ENCODE results near the gene TAF11L3. TPM values are rescaled to one million over a fixed set of nuclear protein-coding genes. Genes with fewer than 3 reads are reported as not detected.

TAF11L3 gene
- total and polyA plus RNA-seq, 2 donors from 2014 or later: not detected

Other genes starting within 250 kb of the TAF11L3 start
- gene TAF11L2, start 20.1 kb upstream of the TAF11L3 start, total RNA-seq: not detected
- not detected for gene TAF11L2, start 20.1 kb upstream of the TAF11L3 start, polyA plus RNA-seq (ENCODE audit: insufficient read depth, low read depth, low replicate concordance)
- gene TAF11L4, start 3.4 kb downstream of the TAF11L3 start, total RNA-seq: not detected
- gene TAF11L4, start 3.4 kb downstream of the TAF11L3 start, polyA plus RNA-seq (ENCODE audit: insufficient read depth, low read depth, low replicate concordance): not detected
- gene TAF11L5, start 6.9 kb downstream of the TAF11L3 start, total RNA-seq: not detected
- not detected for gene TAF11L5, start 6.9 kb downstream of the TAF11L3 start, polyA plus RNA-seq (ENCODE audit: insufficient read depth, low read depth, low replicate concordance)
- gene TAF11L6, start 10.3 kb downstream of the TAF11L3 start, total RNA-seq: not detected
- not detected for gene TAF11L6, start 10.3 kb downstream of the TAF11L3 start, polyA plus RNA-seq (ENCODE audit: insufficient read depth, low read depth, low replicate concordance)
- gene TAF11L7, start 67.4 kb downstream of the TAF11L3 start, total RNA-seq: not detected
- not detected for gene TAF11L7, start 67.4 kb downstream of the TAF11L3 start, polyA plus RNA-seq (ENCODE audit: insufficient read depth, low read depth, low replicate concordance)
- not detected for gene TAF11L8, start 72.6 kb downstream of the TAF11L3 start, total RNA-seq
- gene TAF11L8, start 72.6 kb downstream of the TAF11L3 start, polyA plus RNA-seq (ENCODE audit: insufficient read depth, low read depth, low replicate concordance): not detected
- not detected for gene TAF11L9, start 76.0 kb downstream of the TAF11L3 start, total RNA-seq
- gene TAF11L9, start 76.0 kb downstream of the TAF11L3 start, polyA plus RNA-seq (ENCODE audit: insufficient read depth, low read depth, low replicate concordance): not detected
- not detected for gene TAF11L10, start 79.5 kb downstream of the TAF11L3 start, total RNA-seq
- not detected for gene TAF11L10, start 79.5 kb downstream of the TAF11L3 start, polyA plus RNA-seq (ENCODE audit: insufficient read depth, low read depth, low replicate concordance)
- not detected for gene TAF11L11, start 85.8 kb downstream of the TAF11L3 start, total RNA-seq
- not detected for gene TAF11L11, start 85.8 kb downstream of the TAF11L3 start, polyA plus RNA-seq (ENCODE audit: insufficient read depth, low read depth, low replicate concordance)
- not detected for gene TAF11L12, start 92.0 kb downstream of the TAF11L3 start, total RNA-seq
- not detected for gene TAF11L12, start 92.0 kb downstream of the TAF11L3 start, polyA plus RNA-seq (ENCODE audit: insufficient read depth, low read depth, low replicate concordance)
- gene TAF11L13, start 113.7 kb downstream of the TAF11L3 start, total RNA-seq: not detected
- not detected for gene TAF11L13, start 113.7 kb downstream of the TAF11L3 start, polyA plus RNA-seq (ENCODE audit: insufficient read depth, low read depth, low replicate concordance)
- gene TAF11L14, start 116.1 kb downstream of the TAF11L3 start, total RNA-seq: not detected
- not detected for gene TAF11L14, start 116.1 kb downstream of the TAF11L3 start, polyA plus RNA-seq (ENCODE audit: insufficient read depth, low read depth, low replicate concordance)

All from kidney (tissue), 2 donors.